Skeletal muscle satellite cell (primary cell): ENCODE data around the gene BRAF.
"Not testable (repeated sequence)": the region's sequence is repeated elsewhere in the genome, so short reads cannot be mapped to it uniquely, and the experiment has no call there.

Source experiments
- H3K27me3 ChIP-seq: 2 replicates; pipeline ENCODE4 v1.7.0; 2013; ENCODE audit warnings: low read length; ENCODE audit not compliant: control insufficient read depth, insufficient read depth
- H3K36me3 ChIP-seq: 2 replicates; pipeline ENCODE4 v1.7.0; 2013; ENCODE audit warnings: mild to moderate bottlenecking, control low read depth, low read length; ENCODE audit not compliant: insufficient read depth
- H3K4me1 ChIP-seq: 2 replicates; pipeline ENCODE4 v1.7.0; 2013; ENCODE audit warnings: low read length; ENCODE audit not compliant: control insufficient read depth, insufficient read depth
- H3K4me2 ChIP-seq: 2 replicates; pipeline ENCODE4 v1.7.0; 2013; ENCODE audit warnings: mild to moderate bottlenecking, low read length
- H3K4me3 ChIP-seq: 2 replicates; pipeline ENCODE4 v1.7.0; 2013; ENCODE audit warnings: low read length
- H3K9ac ChIP-seq: 2 replicates; pipeline ENCODE4 v1.7.0; 2013; ENCODE audit warnings: mild to moderate bottlenecking, low read depth, low read length, moderate library complexity
- H3K9me3 ChIP-seq: replicated peaks from 2 replicates; pipeline ENCODE4 v1.7.0; 2013; ENCODE audit warnings: mild to moderate bottlenecking, control low read depth, low read length

Gene BRAF

DNA sequence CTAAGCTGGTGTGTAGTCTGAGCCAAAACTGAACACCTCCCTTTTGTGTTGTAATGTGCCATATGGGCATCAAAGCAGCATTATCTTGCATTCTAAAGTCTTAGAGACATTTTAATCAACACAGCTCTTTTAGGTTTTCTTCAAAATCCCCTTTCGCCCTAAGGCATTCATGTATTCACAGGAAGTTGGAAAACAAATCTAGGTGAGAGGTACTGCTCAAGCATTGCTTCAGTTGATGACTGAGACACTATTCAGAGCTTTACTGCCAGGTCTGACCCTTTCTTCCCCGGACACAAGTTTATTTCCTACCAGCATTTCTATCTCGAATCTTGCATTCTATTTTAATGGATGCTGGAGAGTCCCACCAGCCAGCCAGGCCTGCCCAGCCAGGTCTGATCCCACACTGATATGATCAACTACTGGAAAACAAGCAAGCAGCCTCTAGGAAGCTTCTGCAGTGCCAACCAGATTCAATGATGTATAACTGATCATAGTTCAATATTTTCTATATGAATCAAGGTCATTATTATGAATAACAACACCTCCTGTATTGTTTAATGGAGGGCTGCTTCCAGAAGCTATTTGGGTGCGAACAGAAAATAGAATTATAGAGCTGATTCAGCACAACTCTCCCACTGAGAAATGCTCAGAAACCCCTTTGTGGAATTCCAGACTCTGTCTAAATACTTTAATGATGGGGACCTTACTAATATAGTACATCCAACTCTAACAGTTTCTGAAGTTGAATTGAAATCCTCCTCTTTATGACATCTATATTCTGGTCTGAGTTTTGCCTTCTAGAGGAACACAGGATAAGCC lies 4.0 kb upstream of the BRAF start:
- Histone ChIP-seq H3K27me3 (peaks cover 20% of the 10 kb centered on the region), H3K4me2 (no peak overlapping the region), H3K36me3 (no peaks in the 10 kb centered on the region), H3K4me3 (no peak overlapping the region), H3K4me1 (peaks cover 4% of the 10 kb centered on the region), H3K9me3 (no peaks in the 10 kb centered on the region), H3K9ac (no peak overlapping the region)

DNA sequence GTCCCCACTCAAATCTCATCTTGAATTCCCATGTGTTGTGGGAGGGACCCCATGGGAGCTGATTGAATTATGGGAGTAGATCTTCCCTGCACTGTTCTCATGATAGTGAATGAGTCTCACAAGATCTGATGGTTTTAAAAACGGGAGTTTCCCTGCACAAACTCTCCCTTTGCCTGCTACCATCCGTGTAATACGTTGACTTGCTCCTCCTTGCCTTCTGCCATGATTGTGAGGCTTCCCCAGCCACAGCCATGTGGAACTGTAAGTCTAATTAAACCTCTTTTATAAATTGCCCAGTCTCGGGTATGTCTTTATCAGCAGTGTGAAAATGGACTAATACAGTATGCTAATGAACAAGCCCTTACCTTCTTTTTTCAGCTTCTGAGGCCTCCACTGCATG lies 3.2 kb upstream of the BRAF start:
- H3K9ac ChIP-seq, H3K4me1 ChIP-seq, H3K36me3 ChIP-seq, H3K9me3 ChIP-seq, H3K4me3 ChIP-seq, H3K4me2 ChIP-seq: not testable (repeated sequence)
- H3K27me3 ChIP-seq = peaks cover 13% of the 10 kb centered on the region

DNA sequence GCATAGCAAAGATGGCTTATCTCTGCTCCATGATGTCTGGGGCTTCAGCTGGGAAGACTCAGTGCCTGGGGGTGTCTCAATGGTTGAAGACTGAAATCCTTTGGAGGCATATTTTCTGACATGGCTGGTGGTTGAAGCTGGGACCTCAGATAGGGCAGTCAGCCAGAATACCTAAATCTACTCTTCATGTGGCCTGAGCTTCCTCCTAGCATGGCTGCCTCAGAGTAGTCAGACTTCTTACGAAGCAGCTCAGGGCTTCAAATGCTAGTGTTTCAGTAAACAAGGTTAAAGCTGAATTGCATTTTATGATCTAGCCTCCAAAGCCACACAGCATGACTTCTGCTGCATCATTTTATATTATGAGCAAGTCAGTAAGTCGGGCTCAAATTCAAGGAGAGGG lies 2.6 kb upstream of the BRAF start:
- no peak overlapping the region for H3K4me3 ChIP-seq
- H3K9ac ChIP-seq = no peak overlapping the region
- no peak overlapping the region for H3K4me2 ChIP-seq
- no peaks in the 10 kb centered on the region for H3K36me3 ChIP-seq
- H3K9me3 ChIP-seq = no peaks in the 10 kb centered on the region
- H3K4me1 ChIP-seq = peaks cover 9% of the 10 kb centered on the region
- H3K27me3 ChIP-seq = peaks cover 7% of the 10 kb centered on the region

DNA sequence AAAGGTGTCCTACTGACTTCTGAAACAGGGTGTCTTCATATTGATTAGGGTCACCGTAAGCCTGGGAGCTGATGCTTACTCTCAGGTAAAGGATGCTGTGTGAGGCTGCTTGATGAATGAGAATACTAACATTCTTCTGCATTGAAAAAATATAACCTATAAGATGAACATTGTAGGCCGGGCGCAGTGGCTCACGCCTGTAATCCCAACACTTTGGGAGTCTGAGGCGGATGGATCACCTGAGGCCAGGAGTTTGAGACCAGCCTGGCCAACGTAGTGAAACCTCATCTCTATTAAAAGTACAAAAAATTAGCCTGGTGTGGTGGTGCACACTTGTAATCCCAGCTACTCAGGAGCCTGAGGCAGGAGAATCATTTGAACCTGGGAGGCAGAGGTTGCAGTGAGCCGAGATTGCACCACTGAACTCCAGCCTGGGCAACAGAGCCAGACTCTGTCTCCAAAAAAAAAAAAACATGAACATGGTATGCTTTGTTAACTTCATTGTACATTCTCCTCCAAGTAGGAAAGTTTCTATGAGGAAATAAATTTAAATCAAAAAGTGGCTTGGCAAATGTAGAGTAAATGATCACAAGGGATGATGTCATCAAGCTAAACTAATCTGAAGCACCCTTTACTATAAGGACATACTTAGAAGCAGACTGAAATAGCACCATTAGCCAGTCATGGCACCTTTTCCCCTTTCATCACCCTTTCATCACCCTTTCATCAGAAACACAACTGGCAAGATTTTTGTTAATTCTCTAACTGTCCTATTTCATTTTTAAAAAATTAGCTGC lies 1.5 kb upstream of the BRAF start:
- H3K27me3 ChIP-seq = peaks cover 4% of the 10 kb centered on the region
- H3K4me3 ChIP-seq = no peak overlapping the region
- H3K36me3 ChIP-seq = no peaks in the 10 kb centered on the region
- no peak overlapping the region for H3K9ac ChIP-seq
- H3K4me1 ChIP-seq = peaks cover 13% of the 10 kb centered on the region
- no peak overlapping the region for H3K4me2 ChIP-seq
- no peaks in the 10 kb centered on the region for H3K9me3 ChIP-seq

DNA sequence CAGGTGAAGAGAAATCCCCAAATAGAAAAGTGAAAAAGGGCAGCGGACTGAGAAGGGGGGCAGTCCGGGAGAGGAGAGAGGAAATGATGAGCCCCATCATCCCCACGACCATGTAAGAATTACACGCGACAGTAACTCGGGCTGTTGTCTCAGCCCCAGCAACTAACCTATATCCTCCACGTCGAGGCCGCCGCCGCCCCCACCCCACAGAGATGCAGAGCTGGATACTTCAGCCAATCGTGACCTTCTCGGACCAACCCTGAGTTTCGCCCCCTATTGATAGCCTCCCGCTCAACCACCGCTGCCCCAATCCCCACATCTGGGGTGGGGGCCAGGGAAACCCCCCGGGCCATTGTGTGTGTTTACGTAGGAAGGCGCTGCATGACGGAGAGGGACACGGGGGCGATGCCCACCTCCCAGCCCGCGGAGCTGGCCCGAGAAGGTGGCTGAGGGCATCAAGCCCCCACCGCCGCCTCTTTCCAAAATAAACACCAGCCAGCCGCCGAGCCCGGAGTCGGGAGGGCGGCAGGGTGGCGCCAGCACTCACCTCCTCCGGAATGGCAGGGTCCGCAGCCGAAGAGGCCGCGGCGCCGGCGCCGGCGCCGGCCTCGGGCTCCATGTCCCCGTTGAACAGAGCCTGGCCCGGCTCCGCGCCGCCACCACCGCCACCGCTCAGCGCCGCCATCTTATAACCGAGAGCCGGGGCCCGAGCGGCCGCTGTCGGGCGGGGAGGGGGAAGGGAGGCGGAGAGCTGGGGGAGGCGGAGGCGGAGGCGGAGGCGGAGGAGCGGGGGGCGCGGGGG lies 509 bp downstream of the BRAF start:
- H3K4me1 ChIP-seq = peaks cover 13% of the 10 kb centered on the region
- peaks cover 3% of the 10 kb centered on the region for H3K27me3 ChIP-seq
- peak overlapping the region; percentile 78 for H3K4me2 ChIP-seq
- H3K9me3 ChIP-seq = no peaks in the 10 kb centered on the region
- peak overlapping the region; percentile 79 for H3K4me3 ChIP-seq
- no peaks in the 10 kb centered on the region for H3K36me3 ChIP-seq
- H3K9ac ChIP-seq = peak overlapping the region; percentile 98

DNA sequence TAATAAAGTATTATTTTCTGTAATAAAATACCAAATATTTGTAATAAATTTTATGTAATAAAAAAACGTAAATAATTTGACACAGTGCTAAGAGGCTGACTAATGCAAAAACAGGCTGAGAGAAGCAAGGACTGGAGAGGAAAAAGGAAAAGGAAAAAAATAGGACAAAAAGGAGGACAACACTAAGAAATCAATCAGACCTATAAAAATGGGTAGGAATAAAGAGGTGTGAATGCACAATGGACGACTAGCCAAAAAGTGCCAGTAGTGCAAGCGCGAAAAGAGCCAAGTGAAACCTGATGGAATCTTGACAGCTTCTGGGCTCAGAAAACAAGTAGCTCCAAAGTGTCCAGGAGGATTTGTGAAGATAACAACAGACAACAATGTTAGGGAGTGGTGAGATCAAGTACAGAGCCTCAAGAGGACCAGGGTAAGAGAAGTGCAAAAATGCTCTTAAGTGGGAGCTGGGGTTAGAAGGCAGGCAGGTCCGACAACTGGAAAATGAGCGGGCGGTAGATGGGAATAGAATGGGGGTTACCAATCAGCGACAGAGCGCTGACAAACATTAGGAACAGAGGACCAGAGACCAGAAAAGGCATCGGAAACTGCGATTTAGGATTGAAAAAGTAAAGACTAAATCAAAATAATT lies 1.2 kb downstream of the BRAF start:
- Histone ChIP-seq H3K9me3 (no peaks in the 10 kb centered on the region), H3K4me1 (peaks cover 13% of the 10 kb centered on the region), H3K36me3 (no peaks in the 10 kb centered on the region), H3K4me3 (peak overlapping the region; percentile 79), H3K9ac (peak overlapping the region; percentile 98), H3K4me2 (peak overlapping the region; percentile 78), H3K27me3 (no peaks in the 10 kb centered on the region)

DNA sequence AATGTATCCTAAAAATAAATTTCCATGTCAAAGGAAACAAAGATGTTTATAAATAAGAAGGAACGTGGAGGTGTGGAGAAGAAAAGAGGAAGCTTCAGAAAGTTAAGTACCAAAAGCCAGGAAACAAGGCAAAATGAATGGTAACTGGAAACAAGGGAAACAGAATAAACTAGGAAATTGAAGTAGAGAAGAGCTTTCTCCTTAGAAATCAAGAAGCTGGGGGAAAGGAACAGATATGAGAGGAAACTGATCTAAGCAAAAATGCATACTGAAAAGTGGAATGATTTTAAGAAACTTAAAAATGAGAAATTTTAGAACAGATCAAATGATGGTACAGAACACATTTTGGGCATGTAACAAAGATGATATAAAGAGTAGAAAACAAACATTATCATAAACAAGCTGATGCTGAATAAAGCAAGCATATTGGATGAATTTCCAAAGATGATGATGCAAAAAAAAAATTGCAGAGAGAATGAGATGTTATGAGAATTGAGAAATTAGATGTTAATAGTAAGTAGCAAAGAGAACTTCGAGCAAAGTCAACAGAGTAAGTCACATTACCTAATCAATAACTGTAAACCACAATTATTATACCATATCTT lies 1.9 kb downstream of the BRAF start:
- no peaks in the 10 kb centered on the region for H3K27me3 ChIP-seq
- H3K9me3 ChIP-seq = no peaks in the 10 kb centered on the region
- H3K4me1 ChIP-seq = peaks cover 13% of the 10 kb centered on the region
- H3K4me2 ChIP-seq = peak overlapping the region; percentile 78
- H3K36me3 ChIP-seq = no peaks in the 10 kb centered on the region
- no peak overlapping the region for H3K9ac ChIP-seq
- peak overlapping the region; percentile 17 for H3K4me3 ChIP-seq

DNA sequence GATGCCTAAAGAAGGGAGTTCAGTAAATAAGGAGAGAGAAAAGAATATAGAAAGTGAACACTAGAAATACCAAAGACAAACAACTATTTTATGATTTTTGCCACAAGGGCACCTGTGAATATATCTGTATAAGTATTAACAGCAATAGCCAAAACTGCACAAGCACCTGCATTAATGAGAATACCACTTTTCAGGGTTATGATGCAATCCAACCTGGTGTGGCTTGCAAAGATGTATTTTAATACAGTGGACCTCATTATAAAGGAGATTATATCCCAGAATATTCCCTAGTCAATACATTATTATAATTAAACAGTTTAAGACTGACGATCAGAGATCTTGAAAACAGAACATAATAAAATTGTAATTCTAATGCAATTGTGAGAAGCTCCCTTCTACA lies 4.0 kb downstream of the BRAF start:
- Histone ChIP-seq H3K36me3 (no peaks in the 10 kb centered on the region), H3K27me3 (no peaks in the 10 kb centered on the region), H3K4me3 (no peak overlapping the region), H3K9me3 (no peaks in the 10 kb centered on the region), H3K4me2 (no peak overlapping the region), H3K9ac (no peak overlapping the region), H3K4me1 (peaks cover 13% of the 10 kb centered on the region)

DNA sequence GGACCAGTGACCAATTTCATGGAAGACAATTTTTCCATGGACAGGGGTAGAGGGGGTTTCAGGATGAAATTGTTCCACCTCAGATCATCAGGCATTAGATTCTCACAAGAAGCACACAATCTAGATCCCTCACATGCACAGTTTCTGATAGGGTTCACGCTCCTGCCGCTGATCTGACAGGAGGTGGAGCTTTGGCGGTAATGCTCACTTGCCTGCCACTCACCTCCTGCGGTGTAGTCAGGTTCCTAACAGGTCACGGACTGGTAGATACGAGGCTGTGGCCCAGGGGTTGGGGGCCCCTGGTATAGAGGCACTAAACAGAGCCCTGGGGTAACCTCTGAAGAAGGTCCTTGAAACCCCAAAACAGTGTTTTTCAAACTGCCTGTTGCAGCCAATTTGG lies 6.5 kb downstream of the BRAF start:
- Histone ChIP-seq H3K4me3 (no peak overlapping the region), H3K4me2 (no peak overlapping the region), H3K9me3 (no peaks in the 10 kb centered on the region), H3K9ac (no peak overlapping the region), H3K27me3 (no peaks in the 10 kb centered on the region), H3K36me3 (no peaks in the 10 kb centered on the region), H3K4me1 (peaks cover 9% of the 10 kb centered on the region)

DNA sequence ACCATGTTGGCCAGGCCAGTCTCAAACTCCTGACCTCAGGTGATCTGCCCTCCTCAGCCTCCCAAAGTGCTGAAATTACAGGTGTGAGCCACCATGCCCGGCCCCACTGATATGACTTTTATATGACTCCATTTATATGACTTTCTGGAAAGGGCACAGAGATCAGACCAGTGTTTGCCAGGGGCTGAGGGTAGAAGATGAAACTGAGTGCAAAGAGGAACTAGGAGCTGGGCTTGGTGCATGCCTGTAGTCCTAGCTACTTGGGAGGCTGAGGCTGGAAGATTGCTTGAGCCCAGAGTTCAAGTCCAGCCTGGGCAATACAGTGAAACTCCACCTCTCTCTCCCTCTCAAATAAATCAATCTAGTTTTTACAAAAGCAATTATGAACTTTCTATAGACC lies 7.5 kb downstream of the BRAF start:
- Histone ChIP-seq H3K9ac (no peak overlapping the region), H3K27me3 (no peaks in the 10 kb centered on the region), H3K4me1 (peaks cover 3% of the 10 kb centered on the region), H3K4me3 (no peak overlapping the region), H3K4me2 (no peak overlapping the region), H3K36me3 (no peaks in the 10 kb centered on the region), H3K9me3 (no peaks in the 10 kb centered on the region)
